AG08395 (cell line): ENCODE measurements around the gene TMIGD1.
"Not testable (repeated sequence)": the region's sequence is repeated elsewhere in the genome, so short reads cannot be mapped to it uniquely, and the experiment has no call there.

Experiments used
- DNase-seq: peaks from one replicate; pipeline ENCODE4 v3.0.0; 2012; ENCODE audit warnings: mixed read lengths, low spot score

The TMIGD1 gene

GRCh38 chr17:30358055-30358760 lies 24.4 kb upstream of the TMIGD1 start:
- DNase-seq, result no peak

GRCh38 chr17:30357476-30357875 lies 23.6 kb upstream of the TMIGD1 start:
- no peak for DNase-seq

GRCh38 chr17:30354701-30355100 lies 20.8 kb upstream of the TMIGD1 start:
- no peak for DNase-seq

- no peak for DNase-seq
Measured at GRCh38 chr17:30352240-30352814, 18.5 kb upstream of the TMIGD1 start.

- no peak for DNase-seq
Measured at GRCh38 chr17:30351735-30352134, 17.9 kb upstream of the TMIGD1 start.

- not testable (repeated sequence) for DNase-seq
Measured at GRCh38 chr17:30351263-30351662, 17.4 kb upstream of the TMIGD1 start.

GRCh38 chr17:30349252-30349651 lies 15.4 kb upstream of the TMIGD1 start:
- DNase-seq, result no peak

GRCh38 chr17:30347488-30347887 lies 13.6 kb upstream of the TMIGD1 start:
- no peak for DNase-seq

GRCh38 chr17:30346221-30346795 lies 12.5 kb upstream of the TMIGD1 start:
- DNase-seq, result no peak

GRCh38 chr17:30345527-30346075 lies 11.7 kb upstream of the TMIGD1 start:
- DNase-seq, result no peak

- no peak for DNase-seq
Measured at GRCh38 chr17:30345089-30345433, 11.2 kb upstream of the TMIGD1 start.

- peak; percentile 13 for DNase-seq
Measured at GRCh38 chr17:30344283-30345088, 10.6 kb upstream of the TMIGD1 start.

GRCh38 chr17:30343796-30344195 lies 9.9 kb upstream of the TMIGD1 start:
- DNase-seq, result no peak

- not testable (repeated sequence) for DNase-seq
Measured at GRCh38 chr17:30343244-30343643, 9.4 kb upstream of the TMIGD1 start.

- no peak for DNase-seq
Measured at GRCh38 chr17:30341703-30342249, 7.9 kb upstream of the TMIGD1 start.

GRCh38 chr17:30340801-30341356 lies 7.0 kb upstream of the TMIGD1 start:
- DNase-seq, result no peak

- no peak for DNase-seq
Measured at GRCh38 chr17:30339086-30339485, 5.2 kb upstream of the TMIGD1 start.

- no peak for DNase-seq
Measured at GRCh38 chr17:30337393-30337999, 3.6 kb upstream of the TMIGD1 start.

- DNase-seq, result peak; percentile 28
Measured at GRCh38 chr17:30336369-30337171, 2.7 kb upstream of the TMIGD1 start.

- no peak for DNase-seq
Measured at GRCh38 chr17:30334421-30334820, 564 bp upstream of the TMIGD1 start.
